GM12891 (cell line): ENCODE measurements around the gene LTA4H.

ENCODE experiments used
- DNase-seq: peaks from one replicate; pipeline ENCODE4 v3.0.0; 2011; ENCODE audit warnings: low spot score; ENCODE audit not compliant: insufficient read length
- FAIRE-seq: peaks from 2 replicates; lab custom pipeline; 2011; peaks lifted over from hg19 to GRCh38; lab: Jason Lieb, UNC
- PAX5 ChIP-seq: IDR thresholded peaks from 2 replicates; pipeline ENCODE4 v1.6.1; 2011; ENCODE audit warnings: low read length, moderate library complexity, mild to moderate bottlenecking; ENCODE audit not compliant: insufficient read depth, severe bottlenecking
- POLR2A ChIP-seq: IDR thresholded peaks from 2 replicates; pipeline ENCODE4 v1.6.1; 2011; ENCODE audit warnings: low read depth, low read length, control low read depth
- POLR2AphosphoS5 ChIP-seq: IDR thresholded peaks from 2 replicates; pipeline ENCODE4 v1.6.1; 2011; ENCODE audit warnings: low read depth, low read length, control low read depth
- POU2F2 ChIP-seq: IDR thresholded peaks from 2 replicates; pipeline ENCODE4 v1.6.1; 2011; ENCODE audit warnings: low read depth, mild to moderate bottlenecking, control low read depth, low read length, moderate library complexity
- SPI1 ChIP-seq: IDR thresholded peaks from 2 replicates; pipeline ENCODE4 v1.6.1; 2011; ENCODE audit warnings: low read depth, low read length, control low read depth
- TAF1 ChIP-seq: IDR thresholded peaks from 2 replicates; pipeline ENCODE4 v1.6.1; 2011; ENCODE audit warnings: low read depth, low read length, control low read depth

The LTA4H gene

DNA sequence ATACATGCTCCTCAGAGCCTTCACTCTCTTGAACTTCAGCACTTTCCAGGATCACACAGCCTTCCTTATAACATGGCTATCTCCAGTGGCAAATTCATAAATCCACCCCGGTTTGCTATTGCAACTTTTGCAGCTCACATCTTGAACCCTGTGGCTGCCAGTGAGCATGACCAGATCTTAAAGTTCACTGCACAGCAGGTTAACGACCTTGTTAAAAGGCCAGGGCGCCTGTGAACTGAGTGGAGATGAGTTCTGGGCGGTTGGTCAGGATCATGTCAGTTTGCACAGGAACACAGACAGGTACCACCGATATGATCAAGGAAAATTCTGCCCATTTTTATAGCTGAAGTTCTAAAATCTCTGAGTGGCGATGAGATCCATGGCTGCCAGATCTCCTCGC lies 24.7 kb upstream of the LTA4H start:
- TF ChIP-seq POLR2A = no peak
- no peak for TF ChIP-seq PAX5
- no peak for TF ChIP-seq SPI1
- no peak for TF ChIP-seq POU2F2
- TF ChIP-seq POLR2AphosphoS5 = no peak
- no peak for TF ChIP-seq TAF1
- FAIRE-seq = no peak

DNA sequence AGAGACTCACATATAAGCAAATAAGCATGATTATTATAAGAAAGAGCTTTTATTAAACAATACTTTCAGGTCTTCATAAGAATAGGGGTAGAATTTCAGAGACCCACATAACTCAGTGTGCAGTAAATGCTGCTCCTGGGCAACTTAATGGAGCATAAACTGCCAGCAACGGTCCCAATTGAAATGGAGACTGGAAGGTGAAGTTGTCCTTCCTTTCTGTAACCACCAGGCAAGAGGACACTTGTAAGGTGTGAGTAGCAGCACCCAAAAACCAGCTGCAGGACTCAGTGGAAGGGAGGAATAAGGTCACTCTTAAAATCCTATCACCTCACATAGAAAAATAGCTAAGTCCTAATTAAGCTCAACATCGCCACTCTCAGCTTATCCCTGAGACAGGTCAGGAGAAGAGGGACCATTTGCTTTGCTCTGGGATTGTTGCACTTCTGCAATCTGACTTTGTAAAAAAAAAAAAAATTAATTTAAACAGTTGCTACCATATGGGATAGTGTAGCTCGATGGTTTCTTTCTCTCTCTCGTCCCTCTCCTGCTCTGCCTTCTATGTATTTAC lies 22.7 kb upstream of the LTA4H start:
- FAIRE-seq = no peak

More for the DNA sequence above, 24.7 kb upstream of the LTA4H start:
- no peak for DNase-seq

GRCh38 chr12:96056646-96057455 lies 21.5 kb upstream of the LTA4H start:
- no peak for DNase-seq
- no peak for FAIRE-seq
- TF ChIP-seq SPI1 = no peak
- TF ChIP-seq PAX5 = no peak
- no peak for TF ChIP-seq POLR2A
- TF ChIP-seq POU2F2 = no peak
- TF ChIP-seq POLR2AphosphoS5 = no peak
- no peak for TF ChIP-seq TAF1

More for the DNA sequence above, 22.7 kb upstream of the LTA4H start:
- DNase-seq = no peak
- TF ChIP-seq POU2F2 (no peak), POLR2AphosphoS5 (no peak), PAX5 (no peak), SPI1 (no peak), TAF1 (no peak), POLR2A (no peak)

DNA sequence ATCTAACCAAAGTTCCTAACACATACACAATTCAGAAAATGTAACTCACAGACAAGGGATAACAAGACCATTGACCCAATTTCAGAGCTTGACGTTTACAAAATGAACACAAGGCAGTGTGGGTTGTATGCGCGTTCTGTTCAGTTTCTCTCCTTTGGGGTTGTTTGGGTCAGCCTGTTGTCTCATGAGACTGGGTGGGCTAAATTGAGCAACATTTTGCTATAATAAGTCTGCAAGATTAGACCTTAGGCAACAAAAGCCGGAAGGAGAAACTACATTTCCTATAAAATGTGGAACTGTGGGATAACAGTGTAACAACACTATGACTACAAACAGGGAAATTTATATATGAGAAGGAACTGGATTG lies 18.8 kb upstream of the LTA4H start:
- TF ChIP-seq PAX5 = no peak
- TF ChIP-seq TAF1 = no peak
- DNase-seq (no peak), FAIRE-seq (no peak)

GRCh38 chr12:96053476-96054243 lies 18.3 kb upstream of the LTA4H start:
- FAIRE-seq (no peak), DNase-seq (no peak)
- no peak for TF ChIP-seq SPI1
- no peak for TF ChIP-seq POU2F2
- TF ChIP-seq TAF1 = no peak
- TF ChIP-seq POLR2A = no peak
- TF ChIP-seq PAX5 = no peak
- TF ChIP-seq POLR2AphosphoS5 = no peak

DNA sequence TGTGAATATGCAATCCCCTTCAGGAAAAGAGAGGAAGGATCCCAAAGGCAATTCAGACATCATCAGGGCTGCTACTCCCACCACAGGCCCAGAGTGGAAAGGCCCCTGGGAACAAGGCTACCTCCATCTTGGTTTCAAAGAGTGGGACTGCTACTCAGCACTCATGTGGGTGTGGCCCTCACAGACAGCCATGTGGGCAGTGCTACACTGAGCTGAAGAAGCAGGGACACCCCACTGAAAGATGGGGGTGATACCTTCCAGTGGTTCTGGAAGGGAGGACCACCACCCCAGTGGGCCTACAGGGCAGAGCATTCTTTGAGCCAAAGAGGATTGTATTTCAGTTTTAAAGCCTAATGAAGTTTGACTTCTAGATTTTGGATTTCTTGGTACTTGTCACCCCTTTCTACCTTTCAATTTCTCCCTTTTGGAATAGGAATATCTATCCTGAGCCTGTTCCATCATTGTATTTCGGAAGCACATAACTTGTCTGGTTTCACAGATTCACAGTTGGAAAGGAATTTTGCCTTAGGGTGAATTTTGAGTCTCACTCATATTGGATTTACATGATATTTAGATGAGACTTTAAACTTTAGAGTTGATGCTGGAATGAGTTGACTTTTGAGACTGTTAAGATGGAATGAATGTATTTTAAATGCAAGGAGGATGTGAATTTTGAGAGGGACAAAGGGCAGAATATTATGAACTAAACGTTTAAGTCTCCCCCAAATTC lies 16.5 kb upstream of the LTA4H start:
- FAIRE-seq = no peak
- DNase-seq = no peak
- no peak for TF ChIP-seq SPI1

GRCh38 chr12:96050139-96050538 lies 14.8 kb upstream of the LTA4H start:
- no peak for TF ChIP-seq TAF1
- TF ChIP-seq POU2F2 = no peak
- TF ChIP-seq PAX5 = no peak
- TF ChIP-seq POLR2A = no peak
- no peak for TF ChIP-seq SPI1
- no peak for TF ChIP-seq POLR2AphosphoS5

DNA sequence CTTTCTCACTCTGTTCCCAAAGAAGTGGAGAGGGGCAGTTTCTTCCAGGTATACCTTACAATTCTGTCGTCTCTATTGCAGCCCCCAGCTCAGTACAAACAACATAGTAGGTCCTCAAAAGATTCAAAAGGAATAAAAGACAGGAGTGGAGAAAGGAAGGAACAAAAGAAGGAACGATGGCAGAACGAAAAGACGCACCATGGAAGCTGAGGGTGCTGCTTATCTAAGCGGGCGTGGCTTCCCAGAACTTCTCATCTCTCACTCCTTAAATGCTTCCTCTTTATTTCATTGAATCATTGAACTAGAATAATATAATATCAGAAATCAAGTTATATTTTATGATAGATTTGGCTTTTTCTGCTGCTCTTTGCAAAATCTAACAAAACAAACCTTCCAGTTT lies 13.7 kb upstream of the LTA4H start:
- no peak for TF ChIP-seq PAX5
- no peak for TF ChIP-seq POU2F2
- no peak for TF ChIP-seq POLR2A
- no peak for TF ChIP-seq TAF1
- no peak for TF ChIP-seq SPI1
- no peak for TF ChIP-seq POLR2AphosphoS5
- FAIRE-seq (no peak), DNase-seq (no peak)

More at GRCh38 chr12:96050139-96050538, 14.8 kb upstream of the LTA4H start:
- FAIRE-seq (no peak), DNase-seq (no peak)

DNA sequence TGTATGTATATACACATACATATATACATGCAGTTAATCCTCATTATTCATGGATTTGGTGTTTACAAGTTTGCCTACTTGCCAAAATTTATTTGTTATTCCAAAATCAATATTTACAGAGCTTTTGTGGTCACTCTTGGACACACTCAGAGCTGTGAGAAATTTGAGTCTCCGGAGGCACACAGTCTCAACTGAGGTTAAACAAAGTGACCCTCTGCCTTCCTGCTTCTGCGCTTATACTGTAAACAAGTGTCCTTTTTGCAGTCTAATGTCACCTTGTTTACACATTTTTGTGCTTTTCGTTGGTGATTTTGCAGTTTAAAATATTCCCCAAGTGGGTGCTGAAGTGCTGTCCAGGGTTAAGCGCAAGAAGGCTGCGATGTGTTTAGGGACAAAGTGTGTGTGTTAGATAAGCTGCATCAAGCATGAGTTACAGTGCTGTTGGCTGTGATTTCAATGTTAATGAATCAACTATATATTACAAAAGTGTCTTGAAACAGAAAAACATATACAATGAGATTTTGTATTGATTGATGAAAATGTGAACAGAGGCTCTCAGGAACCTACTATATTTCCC lies 13.1 kb upstream of the LTA4H start:
- DNase-seq = no peak
- no peak for FAIRE-seq
- TF ChIP-seq POU2F2 = no peak
- no peak for TF ChIP-seq PAX5
- TF ChIP-seq POLR2A = no peak
